K562 (cell line): ENCODE data around the gene RAB41. TPM values are rescaled to one million over a fixed set of nuclear protein-coding genes. Genes with fewer than 3 reads are reported as not detected.

Source experiments
- ATAC-seq: fragments of 200-7000 bp; cut with Tn5 transposase; 3 replicates; pipeline ENCODE4 v1.9.1; 2020; ENCODE audit warnings: moderate library complexity
- BruUV-seq: library from RNA; stranded (reverse); fragments of 400-500 nt; replicated peaks from 2 replicates; lab custom pipeline; 2021; lab: Mats Ljungman, UMichigan
- CTCF ChIA-PET: fragments of 300-600 bp; formaldehyde crosslinking; extraction: SDS; loops from one replicate; lab custom pipeline; 2021; ENCODE audit warnings: low intra/inter-chr PET ratio; lab: Yijun Ruan, JAX
- POLR2A ChIA-PET: fragments of 300-600, 350-650 bp; sonication (Branson Sonifier 250); formaldehyde crosslinking; extraction: SDS; loops from one replicate; lab custom pipeline; 2021; ENCODE audit warnings: antibody characterized with exemption, inconsistent platforms; lab: Yijun Ruan, JAX
- DNase-seq, 4 experiments: peaks; one replicate each; pipeline versions ENCODE4 v3.0.0 to v3.0.0-alpha.2; 2011 to 2018; ENCODE audit warnings: low spot score in 3 of 4, mixed read lengths in 3 of 4; ENCODE audit errors: extremely low read depth in 1 of 4
- FAIRE-seq: peaks from 2 replicates; lab custom pipeline; 2011; peaks lifted over from hg19 to GRCh38; lab: Jason Lieb, UNC
- H2AFZ ChIP-seq: 2 replicates; pipeline ENCODE4 v1.6.0; 2011; ENCODE audit warnings: low read depth, low read length, control low read depth, inconsistent platforms
- H3K27ac ChIP-seq: fragments of 200-600 bp; 3 replicates; pipeline ENCODE4 v1.8.0; 2011; ENCODE audit warnings: low read depth, mild to moderate bottlenecking, control low read depth, inconsistent platforms, low read length, moderate library complexity, mixed read lengths; ENCODE audit errors: extremely low read depth
- H3K27me3 ChIP-seq, 2 experiments: fragments of 300-600 bp in 1 of 2; 2 replicates in 1 of 2; 3 replicates in 1 of 2; pipeline versions ENCODE4 v1.6.0 to v1.8.0; 2011; ENCODE audit warnings: inconsistent platforms in 2 of 2, low read length in 2 of 2, mild to moderate bottlenecking in 1 of 2, mixed read lengths in 1 of 2, moderate library complexity in 1 of 2; ENCODE audit not compliant: control insufficient read depth in 2 of 2, insufficient read depth in 2 of 2
- H3K36me3 ChIP-seq: fragments of 300-600 bp; 3 replicates; pipeline ENCODE4 v1.8.0; 2011; ENCODE audit warnings: mild to moderate bottlenecking, low read length, inconsistent platforms; ENCODE audit not compliant: control insufficient read depth, insufficient read depth
- H3K4me1 ChIP-seq, 2 experiments: fragments of 200-600 bp in 1 of 2; replicated peaks in 1 of 2; 2 replicates in 1 of 2; 3 replicates in 1 of 2; pipeline versions ENCODE4 v1.5.1 to v1.8.0; 2011; ENCODE audit warnings: inconsistent platforms in 2 of 2, low read length in 2 of 2, mild to moderate bottlenecking in 1 of 2, mixed read lengths in 1 of 2, moderate library complexity in 1 of 2; ENCODE audit not compliant: control insufficient read depth in 2 of 2, insufficient read depth in 2 of 2
- H3K4me2 ChIP-seq: 2 replicates; pipeline ENCODE4 v1.6.1; 2011; ENCODE audit warnings: low read length, control low read depth, inconsistent platforms, mixed read lengths; ENCODE audit not compliant: insufficient read depth
- H3K4me3 ChIP-seq: fragments of 200-600 bp; sonication (generic), shearing (Covaris generic); 2 replicates; pipeline ENCODE4 v1.5.1; 2016; ENCODE audit warnings: control low read depth, inconsistent platforms
- H3K79me2 ChIP-seq: fragments of 200-600 bp; 3 replicates; pipeline ENCODE4 v1.8.0; 2011; ENCODE audit warnings: low read length, inconsistent platforms; ENCODE audit not compliant: control insufficient read depth, insufficient read depth
- H3K9ac ChIP-seq, 2 experiments: 2 replicates each; pipeline versions ENCODE4 v1.6.0 to v1.6.1; 2011; ENCODE audit warnings: low read depth in 2 of 2, low read length in 2 of 2, control low read depth in 1 of 2, inconsistent platforms in 1 of 2, mild to moderate bottlenecking in 1 of 2, mixed read lengths in 1 of 2; ENCODE audit not compliant: insufficient read depth in 1 of 2
- H3K9me1 ChIP-seq: one replicate; pipeline ENCODE4 v1.6.0; 2011; ENCODE audit warnings: inconsistent platforms, mild to moderate bottlenecking, low read length, moderate library complexity; ENCODE audit not compliant: control insufficient read depth, insufficient read depth
- H3K9me3 ChIP-seq: replicated peaks from 2 replicates; pipeline ENCODE4 v1.5.1; 2011; ENCODE audit warnings: low read depth, low read length, inconsistent platforms; ENCODE audit not compliant: control insufficient read depth, insufficient read depth
- H4K20me1 ChIP-seq: replicated peaks from 2 replicates; pipeline ENCODE4 v1.6.1; 2011; ENCODE audit warnings: low read length, inconsistent platforms, mixed read lengths; ENCODE audit not compliant: control insufficient read depth, insufficient read depth
- EZH2 ChIP-seq: IDR thresholded peaks from 2 replicates; pipeline ENCODE4 v1.6.1; 2012; ENCODE audit warnings: low read depth, mild to moderate bottlenecking, inconsistent platforms, low read length, borderline replicate concordance
- GTF2A2 ChIP-seq: IDR thresholded peaks from 2 replicates; pipeline ENCODE4 v1.6.1; 2016; ENCODE audit warnings: mild to moderate bottlenecking, missing genetic modification characterization, missing compliant biosample characterization
- JUND ChIP-seq, 2 experiments: IDR thresholded peaks; 2 replicates in 1 of 2; 3 replicates in 1 of 2; pipeline ENCODE4 v1.6.1; 2011; ENCODE audit warnings: borderline replicate concordance in 2 of 2, low read depth in 2 of 2, low read length in 2 of 2, improper control_type of control experiment in 1 of 2, missing biosample characterization in 1 of 2, missing genetic modification characterization in 1 of 2, missing genetic modification reagents in 1 of 2
- NFATC3 ChIP-seq: fragments of 450-650 bp; IDR thresholded peaks from 2 replicates; pipeline ENCODE4 v1.6.1; 2017; ENCODE audit warnings: mild to moderate bottlenecking
- NR2F6 ChIP-seq: fragments of 450-650 bp; formaldehyde crosslinking; IDR thresholded peaks from 2 replicates; pipeline ENCODE4 v1.4.0; 2020; ENCODE audit warnings: mild to moderate bottlenecking
- TEAD2 ChIP-seq: fragments of 450-650 bp; IDR thresholded peaks from 2 replicates; pipeline ENCODE4 v1.6.1; 2016; ENCODE audit warnings: missing genetic modification characterization, control low read depth, missing compliant biosample characterization
- WGBS: fragments of 100-300 bp; shearing (Covaris generic); methylation state at CpG from one replicate; pipeline ENCODE4 v1.1.6; 2016; ENCODE audit warnings: low coverage, mixed read lengths; ENCODE audit not compliant: insufficient coverage; ENCODE audit errors: missing lambda C conversion rate; 5-methylcytosine and 5-hydroxymethylcytosine counted together
- in situ Hi-C: fragments of 300-500 bp; cut with MboI; formaldehyde crosslinking; loops from 4 replicates; pipeline ENCODE4 v1.15.0; 2018; ENCODE audit warnings: inconsistent platforms, mixed read lengths
- intact Hi-C: fragments of 100-400 bp; cut with micrococcal nuclease; formaldehyde crosslinking; loops from 2 replicates; pipeline ENCODE4 v1.14.2; 2022
- polyA plus RNA-seq, 8 experiments: library from polyadenylated mRNA; depleted of rRNA in 4 of 8; stranded (reverse) in 5 of 8; unstranded in 3 of 8; fragments of >200 nt; fragmentation: Nextera tagmentation in 2 of 8; fragmentation: Illumina TruSeq in 1 of 8; extraction: Ambion mirVana in 2 of 8; extraction: Trizol in 1 of 8; gene quantifications; 2 replicates each; pipeline versions ENCODE4 v1.2.1 to v1.2.3, GENCODE V29; 2011 to 2014; ENCODE audit warnings: inconsistent platforms in 1 of 8, missing spikeins in 1 of 8
- total RNA-seq, 7 experiments: library from RNA; depleted of rRNA in 6 of 7; stranded (reverse); fragments of >200 nt in 6 of 7; fragmentation: Illumina TruSeq in 2 of 7; extraction: Trizol in 2 of 7; gene quantifications; 2 replicates each; pipeline versions ENCODE4 v1.2.1 to v1.2.3, GENCODE V29; 2011 to 2021; ENCODE audit warnings: low replicate concordance in 1 of 7
- TF ChIP-seq, protein P1 (sequence below): fragments of 450-650 bp; IDR thresholded peaks from one replicate; pipeline ENCODE4 v1.6.1; 2018; ENCODE audit warnings: mild to moderate bottlenecking, moderate library complexity; ENCODE audit not compliant: partially characterized antibody
- TF ChIP-seq, protein P2 (sequence below): fragments of 450-650 bp; IDR thresholded peaks from 2 replicates; pipeline ENCODE4 v1.6.1; 2016; ENCODE audit warnings: borderline replicate concordance

Gene RAB41
- total and polyA plus RNA-seq, 9 of the 15 experiments (the other 6 are each of a cell fraction or from before 2014, with no cell fraction given) = 0.08 TPM; not detected in 8

DNA sequence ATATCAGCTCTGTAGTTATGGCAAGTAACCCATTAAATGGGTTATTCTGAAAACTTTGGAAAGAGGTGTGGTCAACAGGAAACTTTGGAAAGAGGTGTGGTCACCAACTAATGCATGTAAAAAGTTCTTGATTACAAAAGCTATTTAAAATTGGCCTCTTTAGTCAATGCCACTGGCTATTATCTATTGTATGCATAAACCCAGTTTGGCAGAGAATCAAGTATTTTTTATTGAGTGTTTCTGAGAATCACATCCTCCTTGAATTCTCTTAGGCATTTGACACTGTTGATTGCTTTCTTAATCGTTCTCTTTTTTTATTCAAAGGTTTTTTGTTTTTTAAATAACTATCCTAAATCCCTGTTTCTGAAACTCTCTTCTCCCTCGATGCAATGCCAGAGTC is 29.5 kb upstream of the RAB41 start:
- Histone ChIP-seq H3K4me2 (no peak overlapping the region), H4K20me1 (no peaks in the 10 kb centered on the region; the same call in 1 of the 2 replicates), H3K27ac (no peak overlapping the region), H3K9me3 (no peaks in the 10 kb centered on the region), H3K9me1 (no peaks in the 10 kb centered on the region), H3K4me1 (no peaks in the 10 kb centered on the region), H3K79me2 (no peaks in the 10 kb centered on the region), H3K36me3 (no peaks in the 10 kb centered on the region), H3K4me3 (no peak overlapping the region), H3K27me3 (peaks cover under 1 to 2% of the 10 kb centered on the region in 2 experiments; a peak in 4 of 5 replicates), H2AFZ (no peak overlapping the region), H3K9ac (no peak overlapping the region)
- FAIRE-seq (no peak), DNase-seq (no peak), ATAC-seq (no peak)
- in situ Hi-C loops = no loop called here
- no peak for TF ChIP-seq NFATC3
- no peak for TF ChIP-seq TEAD2 (tag)
- no peak for TF ChIP-seq GTF2A2 (tag)
- TF ChIP-seq, protein P1, sequence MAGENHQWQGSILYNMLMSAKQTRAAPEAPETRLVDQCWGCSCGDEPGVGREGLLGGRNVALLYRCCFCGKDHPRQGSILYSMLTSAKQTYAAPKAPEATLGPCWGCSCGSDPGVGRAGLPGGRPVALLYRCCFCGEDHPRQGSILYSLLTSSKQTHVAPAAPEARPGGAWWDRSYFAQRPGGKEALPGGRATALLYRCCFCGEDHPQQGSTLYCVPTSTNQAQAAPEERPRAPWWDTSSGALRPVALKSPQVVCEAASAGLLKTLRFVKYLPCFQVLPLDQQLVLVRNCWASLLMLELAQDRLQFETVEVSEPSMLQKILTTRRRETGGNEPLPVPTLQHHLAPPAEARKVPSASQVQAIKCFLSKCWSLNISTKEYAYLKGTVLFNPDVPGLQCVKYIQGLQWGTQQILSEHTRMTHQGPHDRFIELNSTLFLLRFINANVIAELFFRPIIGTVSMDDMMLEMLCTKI = no peak
- TF ChIP-seq, protein P2, sequence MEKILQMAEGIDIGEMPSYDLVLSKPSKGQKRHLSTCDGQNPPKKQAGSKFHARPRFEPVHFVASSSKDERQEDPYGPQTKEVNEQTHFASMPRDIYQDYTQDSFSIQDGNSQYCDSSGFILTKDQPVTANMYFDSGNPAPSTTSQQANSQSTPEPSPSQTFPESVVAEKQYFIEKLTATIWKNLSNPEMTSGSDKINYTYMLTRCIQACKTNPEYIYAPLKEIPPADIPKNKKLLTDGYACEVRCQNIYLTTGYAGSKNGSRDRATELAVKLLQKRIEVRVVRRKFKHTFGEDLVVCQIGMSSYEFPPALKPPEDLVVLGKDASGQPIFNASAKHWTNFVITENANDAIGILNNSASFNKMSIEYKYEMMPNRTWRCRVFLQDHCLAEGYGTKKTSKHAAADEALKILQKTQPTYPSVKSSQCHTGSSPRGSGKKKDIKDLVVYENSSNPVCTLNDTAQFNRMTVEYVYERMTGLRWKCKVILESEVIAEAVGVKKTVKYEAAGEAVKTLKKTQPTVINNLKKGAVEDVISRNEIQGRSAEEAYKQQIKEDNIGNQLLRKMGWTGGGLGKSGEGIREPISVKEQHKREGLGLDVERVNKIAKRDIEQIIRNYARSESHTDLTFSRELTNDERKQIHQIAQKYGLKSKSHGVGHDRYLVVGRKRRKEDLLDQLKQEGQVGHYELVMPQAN = no peak
- no peak for TF ChIP-seq NR2F6 (CRISPR knock-in tag)
- no peak for TF ChIP-seq JUND (IDR thresholded peaks at IDR 0.05; ENCODE audit: borderline replicate concordance, low read depth, low read length)
- no peak for TF ChIP-seq JUND (tag; IDR thresholded peaks at IDR 0.05; ENCODE audit: borderline replicate concordance, low read depth, low read length)
- TF ChIP-seq EZH2 = no peak
- intact Hi-C loops = no loop called here
- POLR2A ChIA-PET = no interaction called here
- CTCF ChIA-PET = no interaction called here
- WGBS = 0% methylated on average over 2 of the region's 2 CpGs
- no TSS peak for BruUV-seq
